Activated T-helper 2 cell treated with anti-CD3 and anti-CD28 coated beads, Interferon-gamma antibody, Interleukin-2, Interleukin-4, amounts not matched to agents 10 μg/mL and 5 μg/mL and 100 μg/mL, durations not matched to agents 14 hours and 24 hours and 36 hours (primary cell): ENCODE measurements around the gene TARS2. TPM values are rescaled to one million over a fixed set of nuclear protein-coding genes. Genes with fewer than 3 reads are reported as not detected.

Source experiments
- DNase-seq: peaks from one replicate; pipeline ENCODE4 v3.0.0; 2021; ENCODE audit warnings: low spot score
- H3K27ac Mint-ChIP-seq: one replicate; pipeline ENCODE4 v1.8.0; 2021; ENCODE audit warnings: mixed read lengths
- H3K27me3 Mint-ChIP-seq: one replicate; pipeline ENCODE4 v1.8.0; 2021; ENCODE audit warnings: low read depth, mixed read lengths
- H3K36me3 Mint-ChIP-seq: one replicate; pipeline ENCODE4 v1.8.0; 2021; ENCODE audit warnings: low read depth, mixed read lengths
- H3K4me1 Mint-ChIP-seq: one replicate; pipeline ENCODE4 v1.8.0; 2021; ENCODE audit warnings: low read depth, mixed read lengths
- H3K4me3 Mint-ChIP-seq: one replicate; pipeline ENCODE4 v1.8.0; 2021; ENCODE audit warnings: low read depth, mild to moderate bottlenecking, moderate library complexity, mixed read lengths
- H3K9me3 Mint-ChIP-seq: one replicate; pipeline ENCODE4 v1.8.0; 2021; ENCODE audit warnings: mixed read lengths
- intact Hi-C: fragments of 100-400 bp; cut with micrococcal nuclease; formaldehyde crosslinking; loops from one replicate; pipeline ENCODE4 v1.15.1; 2023
- total RNA-seq: library from RNA; stranded (reverse); gene quantifications from 2 replicates; pipeline ENCODE4 v1.2.3, GENCODE V29; 2022

TARS2 gene
- total RNA-seq, 1 donor from 2014 or later = 69.8 TPM

DNA sequence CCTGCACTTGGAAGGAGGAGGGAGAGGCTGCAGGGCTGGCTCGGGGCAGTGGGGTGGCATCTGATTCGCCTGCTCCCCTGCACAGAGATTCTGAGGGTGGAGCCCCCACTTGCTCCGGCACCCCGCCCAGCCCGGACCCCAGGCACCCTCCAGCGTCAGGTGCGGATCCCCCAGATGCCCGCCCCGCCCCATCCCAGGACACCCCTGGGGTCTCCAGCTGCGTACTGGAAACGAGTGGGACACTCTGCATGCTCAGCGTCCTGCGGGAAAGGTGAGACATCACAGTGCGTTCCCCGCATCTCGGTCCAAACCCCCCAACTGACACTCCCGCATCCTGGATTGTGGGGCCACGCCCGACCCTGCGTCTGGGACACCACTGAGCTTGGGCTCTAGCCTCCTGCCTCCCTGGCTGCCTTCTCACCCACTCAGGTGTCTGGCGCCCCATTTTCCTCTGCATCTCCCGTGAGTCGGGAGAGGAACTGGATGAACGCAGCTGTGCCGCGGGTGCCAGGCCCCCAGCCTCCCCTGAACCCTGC lies 69.9 kb downstream of the TARS2 start:
- H3K27ac Mint-ChIP-seq = no peak overlapping the region
- intact Hi-C loops = no loop called here
- H3K4me1 Mint-ChIP-seq = peaks cover 22% of the 10 kb centered on the region
- no peak overlapping the region for H3K4me3 Mint-ChIP-seq
- H3K9me3 Mint-ChIP-seq = no peaks in the 10 kb centered on the region
- H3K36me3 Mint-ChIP-seq = peaks cover 3% of the 10 kb centered on the region
- DNase-seq = no peak
- H3K27me3 Mint-ChIP-seq = no peaks in the 10 kb centered on the region

Other genes starting within 250 kb of the TARS2 start
- gene CA14, start 229.6 kb upstream of the TARS2 start, total RNA-seq = not detected in 2 replicates
- 103 and 105 TPM in 2 replicates for gene APH1A, start 218.4 kb upstream of the TARS2 start, total RNA-seq
- gene C1orf54, start 214.6 kb upstream of the TARS2 start, total RNA-seq = 0.39 and 0.98 TPM in 2 replicates
- 4.2 TPM in 2 replicates for gene CIART, start 204.9 kb upstream of the TARS2 start, total RNA-seq
- 80.7 and 83.4 TPM in 2 replicates for gene MRPS21, start 193.6 kb upstream of the TARS2 start, total RNA-seq
- gene PRPF3, start 165.9 kb upstream of the TARS2 start, total RNA-seq = 77.9 and 85.2 TPM in 2 replicates
- 21.9 and 22.8 TPM in 2 replicates for gene RPRD2, start 123.3 kb upstream of the TARS2 start, total RNA-seq
- 1.6 and 1.8 TPM in 2 replicates for gene ECM1, start 20.7 kb downstream of the TARS2 start, total RNA-seq
- gene FALEC, start 28.3 kb downstream of the TARS2 start, total RNA-seq = 0.37 and 1.9 TPM in 2 replicates
- gene ADAMTSL4, start 62.0 kb downstream of the TARS2 start, total RNA-seq = 2.7 and 2.9 TPM in 2 replicates
- gene MCL1, start 92.2 kb downstream of the TARS2 start, total RNA-seq = 217 and 221 TPM in 2 replicates
- gene ENSA, start 142.2 kb downstream of the TARS2 start, total RNA-seq = 252 and 253 TPM in 2 replicates
- 21.3 and 22.4 TPM in 2 replicates for gene GOLPH3L, start 209.7 kb downstream of the TARS2 start, total RNA-seq
- gene HORMAD1, start 233.5 kb downstream of the TARS2 start, total RNA-seq = 0.27 TPM in 1 of 2 replicates, not detected in the other